Gastrocnemius medialis (tissue), 4 donors: ENCODE data around the gene TXLNG.

ENCODE experiments used
- CTCF ChIP-seq, 5 experiments: fragments of 450-650 bp in 3 of 5; fragments of 200-600 bp in 2 of 5; sonication (generic) in 2 of 5; IDR thresholded peaks in 4 of 5; conservative IDR thresholded peaks in 1 of 5; 1 replicate in 4 of 5; 2 replicates in 1 of 5; pipeline ENCODE4 v1.5.1; 2016 to 2019; ENCODE audit warnings: antibody characterized with exemption in 5 of 5, mild to moderate bottlenecking in 3 of 5, moderate library complexity in 3 of 5
- POLR2A ChIP-seq, 2 donors: fragments of 450-650 bp; IDR thresholded peaks; one replicate each; pipeline ENCODE4 v1.6.1; 2017; ENCODE audit warnings: antibody characterized with exemption in 2 of 2, mild to moderate bottlenecking in 2 of 2, moderate library complexity in 2 of 2

GRCh38 chrX:16822723-16823122 lies 36.5 kb downstream of the TXLNG start:
- TF ChIP-seq POLR2A (IDR thresholded peaks at IDR 0.05) (no peak), CTCF (IDR thresholded peaks at IDR 0.05 in 4 of 5, conservative IDR thresholded peaks at IDR 0.05 in 1 of 5) (no peak)
